Spleen (tissue), 11 donors: ENCODE measurements around the gene SBK2. TPM values are rescaled to one million over a fixed set of nuclear protein-coding genes. Genes with fewer than 3 reads are reported as not detected.

Experiments
- DNase-seq: peaks from one replicate; pipeline ENCODE4 v3.0.0-alpha.2; 2020
- H3K27ac ChIP-seq, 8 donors: fragments of 200-600 bp; sonication (generic) in 7 of 8; 1 replicate in 4 of 8; 2 replicates in 4 of 8; pipeline versions ENCODE4 v1.5.0 to v1.8.0; 2016 to 2021; ENCODE audit warnings: inconsistent platforms in 4 of 8, mild to moderate bottlenecking in 4 of 8, moderate library complexity in 1 of 8
- H3K27me3 ChIP-seq, 7 donors: fragments of 200-600 bp; sonication (generic) in 6 of 7; replicated peaks in 1 of 7; 1 replicate in 4 of 7; 2 replicates in 3 of 7; pipeline versions ENCODE4 v1.5.0 to v1.8.0; 2016 to 2021; ENCODE audit warnings: inconsistent platforms in 3 of 7, mild to moderate bottlenecking in 1 of 7
- H3K36me3 ChIP-seq, 6 donors: fragments of 200-600 bp; sonication (generic) in 5 of 6; 1 replicate in 4 of 6; 2 replicates in 2 of 6; pipeline versions ENCODE4 v1.5.0 to v1.8.0; 2016 to 2021; ENCODE audit warnings: inconsistent platforms in 2 of 6
- H3K4me1 ChIP-seq, 6 donors: fragments of 200-600 bp; sonication (generic) in 5 of 6; 1 replicate in 3 of 6; 2 replicates in 3 of 6; pipeline versions ENCODE4 v1.5.0 to v1.8.0; 2016 to 2021; ENCODE audit warnings: inconsistent platforms in 3 of 6
- H3K4me3 ChIP-seq, 8 donors: fragments of 200-600 bp; sonication (generic) in 7 of 8; 1 replicate in 4 of 8; 2 replicates in 4 of 8; pipeline versions ENCODE4 v1.5.0 to v1.8.0; 2016 to 2021; ENCODE audit warnings: inconsistent platforms in 4 of 8, mild to moderate bottlenecking in 4 of 8, moderate library complexity in 2 of 8
- H3K9me3 ChIP-seq, 8 donors: fragments of 200-600 bp; sonication (generic) in 7 of 8; 1 replicate in 4 of 8; 2 replicates in 4 of 8; pipeline versions ENCODE4 v1.5.0 to v1.8.0; 2016 to 2021; ENCODE audit warnings: inconsistent platforms in 4 of 8
- POLR2A ChIP-seq, 3 donors: fragments of 450-650 bp; IDR thresholded peaks; one replicate each; pipeline ENCODE4 v1.5.1; 2017; ENCODE audit warnings: antibody characterized with exemption in 3 of 3, mild to moderate bottlenecking in 1 of 3
- POLR2AphosphoS5 ChIP-seq, 3 donors: sonication (generic); formaldehyde crosslinking; IDR thresholded peaks; one replicate each; pipeline ENCODE4 v1.5.1; 2017; ENCODE audit warnings: antibody characterized with exemption in 3 of 3
- WGBS, 5 donors: extraction: QIAGEN DNeasy Blood & Tissue Kit in 3 of 5; methylation state at CpG; one replicate each; pipeline versions ENCODE4 v1.1.5 to v1.1.7; 2013 to 2018; 5-methylcytosine and 5-hydroxymethylcytosine counted together
- intact Hi-C: fragments of 100-400 bp; cut with DNase I; formaldehyde crosslinking; loops from one replicate; pipeline ENCODE4 v1.15.0; 2023; ENCODE audit warnings: low total_unique reads
- polyA plus RNA-seq, 3 donors: library from polyadenylated mRNA; stranded (reverse); fragments of 200-250 nt; gene quantifications; one replicate each; pipeline ENCODE4 v1.2.1, GENCODE V29; 2013
- total RNA-seq, 7 donors: library from RNA; depleted of rRNA in 3 of 7; stranded (reverse); fragments of >200 nt in 3 of 7; fragmentation: NEBNext Ultra II Directional in 4 of 7; extraction: Animal tissue kit (Norgen Biotek cat#: 25700) in 4 of 7; gene quantifications; one replicate each; pipeline versions ENCODE4 v1.1.0 to v1.2.1, GENCODE V29; 2016 to 2021
- TF ChIP-seq, protein P1 (sequence below), 11 experiments: fragments of 200-600 bp in 7 of 11; fragments of 450-650 bp in 4 of 11; sonication (generic) in 4 of 11; IDR thresholded peaks in 8 of 11; conservative IDR thresholded peaks in 3 of 11; 1 replicate in 7 of 11; 2 replicates in 4 of 11; pipeline versions ENCODE4 v1.4.0 to v1.8.0; 2016 to 2021; ENCODE audit warnings: antibody characterized with exemption in 11 of 11, inconsistent platforms in 4 of 11, mild to moderate bottlenecking in 1 of 11
- donor health status: healthy with polysubstance abuse.
- donor health status: DM: no; HTN: no; CAD: no; lungs with moderate emphysema.
- donor health status: DM: no; HTN: no; CAD: no.
- donor health status: Bipolar disorder and iron deficiency.
- donor health status: healthy.
- donor health status: DM: no; HTN: no; CAD: no.
- donor health status: DM: yes; HTN: yes; CAD: no.

The SBK2 gene
- total and polyA plus RNA-seq, 10 donors = not detected

GRCh38 chr19:55581823-55582223 lies 44.9 kb upstream of the SBK2 start:
- H3K9me3 ChIP-seq = peaks cover 0 to 4% (median 0%) of the 10 kb centered on the region in 8 donors
- H3K4me3 ChIP-seq = no peak overlapping the region
- peaks cover 18 to 44% (median 35%) of the 10 kb centered on the region in 6 donors for H3K4me1 ChIP-seq
- H3K27me3 ChIP-seq = peaks cover 0 to 17% (median 0%) of the 10 kb centered on the region in 7 donors
- TF ChIP-seq, protein P1, sequence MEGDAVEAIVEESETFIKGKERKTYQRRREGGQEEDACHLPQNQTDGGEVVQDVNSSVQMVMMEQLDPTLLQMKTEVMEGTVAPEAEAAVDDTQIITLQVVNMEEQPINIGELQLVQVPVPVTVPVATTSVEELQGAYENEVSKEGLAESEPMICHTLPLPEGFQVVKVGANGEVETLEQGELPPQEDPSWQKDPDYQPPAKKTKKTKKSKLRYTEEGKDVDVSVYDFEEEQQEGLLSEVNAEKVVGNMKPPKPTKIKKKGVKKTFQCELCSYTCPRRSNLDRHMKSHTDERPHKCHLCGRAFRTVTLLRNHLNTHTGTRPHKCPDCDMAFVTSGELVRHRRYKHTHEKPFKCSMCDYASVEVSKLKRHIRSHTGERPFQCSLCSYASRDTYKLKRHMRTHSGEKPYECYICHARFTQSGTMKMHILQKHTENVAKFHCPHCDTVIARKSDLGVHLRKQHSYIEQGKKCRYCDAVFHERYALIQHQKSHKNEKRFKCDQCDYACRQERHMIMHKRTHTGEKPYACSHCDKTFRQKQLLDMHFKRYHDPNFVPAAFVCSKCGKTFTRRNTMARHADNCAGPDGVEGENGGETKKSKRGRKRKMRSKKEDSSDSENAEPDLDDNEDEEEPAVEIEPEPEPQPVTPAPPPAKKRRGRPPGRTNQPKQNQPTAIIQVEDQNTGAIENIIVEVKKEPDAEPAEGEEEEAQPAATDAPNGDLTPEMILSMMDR (IDR thresholded peaks at IDR 0.05 in 8 of 11, conservative IDR thresholded peaks at IDR 0.05 in 3 of 11) = no peak
- TF ChIP-seq POLR2A (IDR thresholded peaks at IDR 0.05) (no peak), POLR2AphosphoS5 (IDR thresholded peaks at IDR 0.05) (no peak)
- peaks cover 0 to 27% (median 20%) of the 10 kb centered on the region in 6 donors for H3K36me3 ChIP-seq
- 39 to 60% (median 54%) methylated on average over 6 of the region's 6 CpGs for WGBS, 5 donors
- no peak for DNase-seq
- no peak overlapping the region for H3K27ac ChIP-seq
- intact Hi-C loops = no loop called here

DNA sequence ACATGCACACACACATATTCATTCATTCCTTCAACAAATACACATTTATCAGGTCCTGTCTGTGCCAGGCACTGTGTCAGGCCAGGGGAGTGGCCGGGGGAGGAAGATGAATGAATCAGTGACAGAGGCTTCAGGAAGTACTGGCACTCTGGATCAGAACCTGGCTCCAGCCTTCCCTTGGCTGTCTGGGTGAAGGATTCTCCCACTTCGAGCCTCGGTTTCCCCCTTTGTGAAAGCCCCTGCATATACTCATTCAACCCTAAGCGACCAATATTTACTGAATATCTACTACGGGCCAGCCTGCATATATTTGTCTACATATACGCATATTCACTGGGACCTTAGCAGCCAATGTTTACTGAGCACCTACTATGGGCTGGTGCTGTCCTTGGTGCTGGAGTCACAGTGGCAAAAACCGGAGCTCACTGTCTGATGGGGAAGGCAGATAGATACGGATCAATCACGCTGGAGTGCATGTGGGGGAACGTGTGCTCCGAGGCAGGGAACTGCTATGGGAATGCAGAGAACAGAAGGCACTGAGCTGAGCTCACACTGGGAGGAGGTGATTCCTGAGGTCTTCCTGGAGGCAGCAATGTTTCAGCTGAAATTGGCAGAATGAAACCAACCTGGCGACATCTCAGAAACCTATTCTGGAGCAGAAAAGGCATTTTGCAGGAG lies 44.4 kb upstream of the SBK2 start:
- DNase-seq = no peak
- 34 to 53% (median 38%) methylated on average over 12 of the region's 12 CpGs for WGBS, 5 donors
- Histone ChIP-seq H3K36me3 (peaks cover 0 to 29% (median 20%) of the 10 kb centered on the region in 6 donors), H3K9me3 (peaks cover 0 to 4% (median 0%) of the 10 kb centered on the region in 8 donors), H3K4me3 (peak overlapping the region; percentile 44 to 77 (median 66)), H3K4me1 (peaks cover 14 to 39% (median 30%) of the 10 kb centered on the region in 6 donors), H3K27me3 (peaks cover 0 to 11% (median 0%) of the 10 kb centered on the region in 7 donors), H3K27ac (peak overlapping the region; percentile 60 to 88 (median 84))
- intact Hi-C loops = no loop called here
- TF ChIP-seq POLR2AphosphoS5 (IDR thresholded peaks at IDR 0.05) (no peak), POLR2A (IDR thresholded peaks at IDR 0.05) (no peak)
- TF ChIP-seq, protein P1 (IDR thresholded peaks at IDR 0.05 in 8 of 11, conservative IDR thresholded peaks at IDR 0.05 in 3 of 11) = no peak

DNA sequence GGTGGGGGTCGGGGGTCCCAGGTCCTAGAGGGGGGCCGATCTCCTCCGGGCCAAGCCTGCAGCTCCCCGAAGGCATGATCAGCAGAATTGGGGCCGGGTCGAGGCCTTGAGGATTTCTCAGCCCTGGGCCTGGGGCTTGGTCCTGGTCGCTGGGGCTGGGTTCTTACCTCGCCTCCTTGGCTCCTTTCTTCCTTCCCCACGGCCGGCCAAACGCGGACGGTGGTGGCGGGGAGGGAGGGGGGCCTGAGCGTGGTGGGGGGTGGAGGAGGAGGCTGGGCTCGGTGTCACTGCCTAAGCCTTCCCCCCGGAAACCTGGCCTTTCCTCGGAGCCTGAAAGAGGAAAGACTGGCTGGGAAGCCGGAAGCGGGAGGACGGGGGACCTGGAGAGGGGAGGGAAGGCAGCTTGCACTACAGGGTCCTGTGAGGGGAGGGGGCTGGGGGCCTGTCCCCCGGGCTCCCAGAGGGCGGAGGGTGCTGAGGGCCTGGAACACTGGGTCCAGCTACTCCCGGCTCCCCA lies 43.8 kb upstream of the SBK2 start, which contains the start of gene ZNF579:
Gene ZNF579 (minus strand): TSS at position 221 of the 517 bp plus-strand sequence. CDS start 1,209 bp downstream, outside the sequence.
- Histone ChIP-seq H3K27me3 (peaks cover 0 to 5% (median 0%) of the 10 kb centered on the region in 7 donors), H3K27ac (peak within 1 kb of the TSS; percentile 60 to 88 (median 84)), H3K9me3 (peaks cover 0 to 4% (median 0%) of the 10 kb centered on the region in 8 donors), H3K4me1 (peaks cover 8 to 33% (median 24%) of the 10 kb centered on the region in 6 donors), H3K4me3 (peak within 1 kb of the TSS; percentile 44 to 77 (median 66)), H3K36me3 (peaks cover 0 to 29% (median 20%) of the 10 kb centered on the region in 6 donors)
- intact Hi-C loops = no loop called here
- peak; percentile 89 for DNase-seq
- TF ChIP-seq POLR2A (IDR thresholded peaks at IDR 0.05) (no peak), POLR2AphosphoS5 (IDR thresholded peaks at IDR 0.05) (peak; percentile 47 to 77 (median 70))
- WGBS, 5 donors = 0 to 2% (median 1%) methylated on average over 19 to 24 of the region's 24 CpGs

DNA sequence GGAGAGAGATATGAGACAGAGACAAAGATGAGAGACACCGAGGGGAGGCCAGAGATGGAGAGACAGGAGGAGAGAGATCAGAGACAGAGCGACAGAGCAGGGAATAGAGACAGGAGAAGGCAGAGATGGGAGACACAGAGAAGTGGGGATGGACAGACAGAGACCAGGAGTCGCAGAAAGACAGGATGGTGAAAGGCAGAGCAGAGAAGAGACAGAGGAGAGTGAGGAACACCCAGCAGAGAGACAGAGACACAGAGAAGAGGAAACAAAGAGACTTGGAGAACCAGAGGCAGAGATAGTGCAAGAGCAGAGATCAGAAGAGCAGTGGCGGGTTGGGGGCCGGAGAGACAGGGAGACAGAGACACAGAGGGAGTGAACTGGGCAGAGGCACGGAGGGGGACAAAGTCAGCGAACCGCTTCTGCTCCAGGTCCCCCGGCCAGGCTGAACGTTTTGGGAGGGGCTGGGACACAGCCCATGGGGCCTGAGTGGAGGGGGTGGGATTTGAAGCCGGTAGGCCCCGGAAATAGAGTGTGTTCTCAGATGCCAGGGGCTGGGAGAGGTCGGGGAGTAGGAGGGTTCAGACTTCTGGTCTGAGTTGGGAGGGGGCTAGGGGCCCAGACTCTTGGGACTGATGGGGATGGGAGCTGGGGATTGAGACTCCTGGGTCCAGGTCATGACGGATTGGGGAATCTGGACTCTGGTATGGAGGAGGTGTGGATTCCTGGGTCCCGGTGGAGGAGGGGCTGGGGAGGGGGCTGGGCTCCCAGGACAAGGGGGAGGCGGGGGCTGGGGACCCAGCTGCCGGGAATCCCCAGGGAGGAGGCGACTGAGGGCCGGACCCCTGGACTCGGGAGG lies 43.1 kb upstream of the SBK2 start:
- 14 to 19% (median 16%) methylated on average over 16 to 20 of the region's 20 CpGs for WGBS, 5 donors

More for the DNA sequence above, 43.1 kb upstream of the SBK2 start:
- Histone ChIP-seq H3K4me3 (peak overlapping the region; percentile 44 to 77 (median 66)), H3K4me1 (peaks cover 5 to 27% (median 20%) of the 10 kb centered on the region in 6 donors), H3K27me3 (no peaks in the 10 kb centered on the region), H3K27ac (peak overlapping the region; percentile 60 to 88 (median 84)), H3K36me3 (peaks cover 0 to 29% (median 20%) of the 10 kb centered on the region in 6 donors), H3K9me3 (peaks cover 0 to 4% (median 0%) of the 10 kb centered on the region in 8 donors)
- intact Hi-C loops = no loop called here
- no peak for DNase-seq
- TF ChIP-seq, protein P1 (IDR thresholded peaks at IDR 0.05 in 8 of 11, conservative IDR thresholded peaks at IDR 0.05 in 3 of 11) = no peak
- no peak for TF ChIP-seq POLR2AphosphoS5 (IDR thresholded peaks at IDR 0.05)
- TF ChIP-seq POLR2A (IDR thresholded peaks at IDR 0.05) = no peak
